ENCODE results near the gene SLPI.

The SLPI gene

DNA sequence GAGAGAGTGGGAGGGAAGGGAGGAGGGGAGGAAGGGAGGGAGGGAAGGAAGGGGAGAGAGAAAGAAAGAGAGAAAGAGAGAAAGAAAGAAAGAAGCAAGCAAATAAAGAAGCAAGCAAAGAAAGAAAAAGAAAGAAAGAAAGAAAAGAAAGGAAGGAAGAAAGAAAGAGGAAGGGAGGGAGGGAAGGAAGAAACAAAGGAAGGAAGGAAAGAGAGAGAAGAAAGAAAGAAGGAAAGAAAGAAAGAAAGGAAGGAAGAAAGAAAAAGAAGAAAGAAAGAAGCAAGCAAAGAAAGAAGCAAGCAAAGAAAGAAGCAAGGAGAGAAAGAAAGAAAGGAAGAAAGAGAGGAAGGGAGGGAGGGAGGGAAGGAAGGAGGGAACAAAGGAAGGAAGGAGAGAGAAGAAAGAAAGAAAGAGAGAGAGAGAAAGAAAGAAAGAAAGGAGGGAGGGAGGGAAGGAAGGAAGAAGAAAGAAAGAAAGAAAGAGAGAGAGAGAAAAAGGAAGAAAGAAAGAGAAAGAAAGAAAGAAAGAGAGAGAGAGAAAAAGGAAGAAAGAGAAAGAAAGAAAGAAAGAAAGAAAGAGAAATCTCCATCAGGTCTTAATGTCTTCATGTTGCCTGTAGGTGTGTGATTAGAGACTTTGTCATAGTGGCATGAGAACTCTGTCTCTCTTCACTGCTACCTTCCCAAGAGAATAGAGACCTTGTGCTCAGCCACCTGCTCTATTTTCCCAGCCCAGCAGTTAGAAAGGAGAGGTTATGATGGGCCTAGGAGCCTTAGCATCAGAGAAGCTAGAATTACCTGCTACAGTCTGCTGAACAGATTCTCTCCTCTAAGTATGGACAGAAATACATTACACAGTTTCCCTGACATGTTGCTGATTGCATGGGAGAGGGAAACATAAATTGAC is 42.5 kb downstream of the SLPI start:
- DNase-seq, result no peak

DNA sequence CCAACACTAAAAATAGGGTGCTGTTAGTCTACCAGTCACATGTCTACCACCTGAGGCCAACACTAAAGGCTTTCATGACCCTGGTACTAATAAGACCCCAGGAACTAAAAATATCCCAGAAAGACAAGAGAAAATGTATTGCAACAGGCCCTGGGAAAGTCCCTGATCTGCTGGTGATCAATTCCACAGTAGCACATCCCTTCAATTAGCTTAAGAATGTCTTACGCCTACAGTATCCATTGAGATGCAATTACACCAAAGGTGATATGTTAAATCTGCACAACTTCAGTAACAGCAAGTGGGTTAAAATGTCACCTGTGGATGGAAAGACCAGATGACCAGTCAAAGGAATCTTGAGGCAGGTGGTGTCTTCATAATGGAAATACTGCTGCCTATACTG is 44.4 kb downstream of the SLPI start:
- no peak for DNase-seq

DNA sequence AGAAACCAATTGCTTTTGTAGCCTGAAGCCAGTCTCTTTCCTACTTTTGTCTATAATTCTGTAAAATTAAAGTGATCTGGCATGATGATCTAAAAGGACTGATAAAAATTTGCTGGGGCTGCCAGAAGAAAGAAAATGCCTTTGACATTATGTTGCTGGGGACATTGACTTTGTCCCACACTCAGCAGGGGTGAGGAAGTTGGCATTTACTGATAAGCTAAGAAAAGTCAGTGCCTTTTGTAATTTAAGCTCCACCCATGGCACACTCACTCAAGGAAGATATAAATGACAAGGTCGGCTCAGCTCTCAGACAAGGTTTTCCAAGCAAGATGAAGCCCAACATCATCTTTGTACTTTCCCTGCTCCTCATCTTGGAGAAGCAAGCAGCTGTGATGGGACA is 47.6 kb downstream of the SLPI start, which contains the start of gene SEMG1:
TSS of gene SEMG1 (plus strand) at position 309 of the 400 bp plus-strand sequence. CDS start at position 330, 21 bp downstream.
- no peak for DNase-seq

All from activated T-cell treated with anti-CD3 and anti-CD28 coated beads, Interleukin-2, amount 50 U/mL, for 48 hours (primary cell).